Liver (tissue), 9 donors: Measurements from ENCODE around the gene SEMA4B. TPM values are rescaled to one million over a fixed set of nuclear protein-coding genes. Genes with fewer than 3 reads are reported as not detected.

Experiments used
- DNase-seq: peaks from one replicate; pipeline ENCODE4 v3.0.0-alpha.2; 2017; ENCODE audit warnings: low spot score
- H3K27ac ChIP-seq, 2 donors: one replicate each; pipeline ENCODE4 v1.7.0; 2013; ENCODE audit warnings: inconsistent platforms in 2 of 2, low read length in 2 of 2, control low read depth in 1 of 2, low read depth in 1 of 2, mild to moderate bottlenecking in 1 of 2
- H3K27me3 ChIP-seq, 4 donors: one replicate each; pipeline versions ENCODE4 v1.6.1 to v1.7.0; 2013; ENCODE audit warnings: low read length in 3 of 4, inconsistent platforms in 1 of 4, mild to moderate bottlenecking in 1 of 4, moderate library complexity in 1 of 4; ENCODE audit not compliant: control insufficient read depth in 4 of 4, insufficient read depth in 4 of 4
- H3K36me3 ChIP-seq, 4 donors: one replicate each; pipeline versions ENCODE4 v1.6.1 to v1.7.0; 2013; ENCODE audit warnings: low read length in 3 of 4, mild to moderate bottlenecking in 3 of 4, low read depth in 1 of 4, moderate library complexity in 1 of 4; ENCODE audit not compliant: control insufficient read depth in 4 of 4, insufficient read depth in 3 of 4
- H3K4me1 ChIP-seq, 4 donors: one replicate each; pipeline versions ENCODE4 v1.6.1 to v1.7.0; 2013; ENCODE audit warnings: low read length in 3 of 4, mild to moderate bottlenecking in 3 of 4, moderate library complexity in 1 of 4; ENCODE audit not compliant: control insufficient read depth in 4 of 4, insufficient read depth in 4 of 4
- H3K4me3 ChIP-seq, 3 donors: one replicate each; pipeline versions ENCODE4 v1.6.1 to v1.7.0; 2013; ENCODE audit warnings: low read length in 3 of 3, control low read depth in 1 of 3, low read depth in 1 of 3, mild to moderate bottlenecking in 1 of 3
- H3K9ac ChIP-seq, 2 donors: one replicate each; pipeline ENCODE4 v1.7.0; 2013; ENCODE audit warnings: low read length in 2 of 2, mild to moderate bottlenecking in 2 of 2, moderate library complexity in 2 of 2, control low read depth in 1 of 2, low read depth in 1 of 2
- H3K9me3 ChIP-seq, 4 donors: one replicate each; pipeline versions ENCODE4 v1.6.1 to v1.7.0; 2013; ENCODE audit warnings: low read length in 3 of 4; ENCODE audit not compliant: control insufficient read depth in 4 of 4
- EGR1 ChIP-seq, 2 donors: IDR thresholded peaks; 2 replicates each; pipeline ENCODE4 v1.6.1; 2016 to 2018; ENCODE audit warnings: antibody characterized with exemption in 2 of 2, low read depth in 2 of 2
- FOXA1 ChIP-seq: IDR thresholded peaks from 2 replicates; pipeline ENCODE4 v1.6.1; 2016; ENCODE audit warnings: antibody characterized with exemption
- FOXA2 ChIP-seq: IDR thresholded peaks from 2 replicates; pipeline ENCODE4 v1.6.1; 2016; ENCODE audit warnings: antibody characterized with exemption
- GABPA ChIP-seq, 2 donors: IDR thresholded peaks in 1 of 2; conservative IDR thresholded peaks in 1 of 2; 2 replicates each; pipeline ENCODE4 v1.6.1; 2016; ENCODE audit warnings: antibody characterized with exemption in 2 of 2, mild to moderate bottlenecking in 1 of 2, moderate library complexity in 1 of 2
- HNF4A ChIP-seq, 2 donors: conservative IDR thresholded peaks; 2 replicates each; pipeline ENCODE4 v1.6.1; 2016; ENCODE audit warnings: antibody characterized with exemption in 2 of 2, mild to moderate bottlenecking in 2 of 2
- HNF4G ChIP-seq: IDR thresholded peaks from 2 replicates; pipeline ENCODE4 v1.6.1; 2016; ENCODE audit warnings: antibody characterized with exemption
- JUND ChIP-seq, 2 donors: IDR thresholded peaks; 2 replicates each; pipeline ENCODE4 v1.6.1; 2016; ENCODE audit warnings: antibody characterized with exemption in 2 of 2
- NR2F2 ChIP-seq: IDR thresholded peaks from 2 replicates; pipeline ENCODE4 v1.6.1; 2016; ENCODE audit warnings: antibody characterized with exemption
- RAD21 ChIP-seq, 2 donors: IDR thresholded peaks; 2 replicates each; pipeline ENCODE4 v1.6.1; 2016; ENCODE audit warnings: antibody characterized with exemption in 2 of 2, mild to moderate bottlenecking in 2 of 2
- RXRA ChIP-seq, 2 donors: IDR thresholded peaks; 2 replicates each; pipeline ENCODE4 v1.6.1; 2017 to 2018; ENCODE audit warnings: antibody characterized with exemption in 2 of 2, mild to moderate bottlenecking in 1 of 2
- SP1 ChIP-seq: IDR thresholded peaks from 2 replicates; pipeline ENCODE4 v1.6.1; 2018; ENCODE audit warnings: antibody characterized with exemption, mild to moderate bottlenecking
- YY1 ChIP-seq: IDR thresholded peaks from 2 replicates; pipeline ENCODE4 v1.6.1; 2016; ENCODE audit warnings: antibody characterized with exemption, mild to moderate bottlenecking
- WGBS: extraction: QIAGEN DNeasy Blood & Tissue Kit; methylation state at CpG from one replicate; pipeline ENCODE4 v1.1.7; 2013; 5-methylcytosine and 5-hydroxymethylcytosine counted together
- polyA plus RNA-seq, 2 donors: library from polyadenylated mRNA; stranded (reverse) in 1 of 2; unstranded in 1 of 2; fragments of 200-250 nt in 1 of 2; fragments of >200 nt in 1 of 2; fragmentation: Nextera tagmentation in 1 of 2; extraction: Ambion mirVana in 1 of 2; gene quantifications; one replicate each; pipeline versions ENCODE4 v1.2.1 to v1.2.3, GENCODE V29; 2013 to 2015
- total RNA-seq, 2 donors: library from RNA; depleted of rRNA; stranded (reverse); fragments of >200 nt; gene quantifications; one replicate each; pipeline ENCODE4 v1.2.3, GENCODE V29; 2014
- TF ChIP-seq, protein P1 (sequence below): IDR thresholded peaks from 2 replicates; pipeline ENCODE4 v1.6.1; 2016; ENCODE audit warnings: antibody characterized with exemption
- TF ChIP-seq, protein P2 (sequence below): IDR thresholded peaks from 2 replicates; pipeline ENCODE4 v1.6.1; 2016; ENCODE audit warnings: antibody characterized with exemption
- TF ChIP-seq, protein P3 (sequence below): fragments of 150-350 bp; IDR thresholded peaks from 2 replicates; pipeline ENCODE4 v1.5.1; 2017; ENCODE audit warnings: improper control_type of control experiment, low read depth, low read length; ENCODE audit not compliant: missing input control
- TF ChIP-seq, protein P4 (sequence below): IDR thresholded peaks from 2 replicates; pipeline ENCODE4 v1.6.1; 2016; ENCODE audit warnings: antibody characterized with exemption
- TF ChIP-seq, protein P5 (sequence below): IDR thresholded peaks from 2 replicates; pipeline ENCODE4 v1.6.1; 2016; ENCODE audit warnings: antibody characterized with exemption, mild to moderate bottlenecking
- donor health status: healthy.
- donor health status: healthy.
- donor health status: healthy.
- donor health status: healthy.
- donor health status: healthy.

The SEMA4B gene
- total and polyA plus RNA-seq, 4 donors = 14.3 to 52.2 (median 27.0) TPM

DNA sequence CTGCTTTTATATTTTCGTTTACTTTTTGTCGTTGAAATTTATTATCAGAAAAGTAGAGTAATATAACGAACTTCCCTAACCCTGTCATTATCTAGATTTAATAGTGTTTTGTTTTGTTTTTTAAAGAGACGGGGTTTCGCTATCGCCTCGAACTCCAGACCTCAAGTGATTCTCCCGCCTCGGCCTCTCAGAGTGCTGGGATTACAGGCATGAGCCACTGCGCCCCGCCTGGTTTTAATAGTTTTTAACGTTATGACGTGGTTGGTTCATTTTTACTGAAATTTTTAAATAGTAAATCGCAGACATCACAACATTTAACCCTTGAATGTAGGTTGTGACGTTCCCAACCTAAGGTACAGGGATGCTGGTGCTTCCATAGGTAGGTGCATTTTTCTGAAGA, 65.4 kb downstream of the SEMA4B start:
- Histone ChIP-seq H3K36me3 (peaks cover 3 to 15% (median 7%) of the 10 kb centered on the region in 4 donors), H3K9ac (peak overlapping the region; percentile 76 to 91), H3K4me3 (peak overlapping the region; percentile 71 to 95 (median 79)), H3K27ac (peak overlapping the region; percentile 96), H3K9me3 (no peaks in the 10 kb centered on the region), H3K4me1 (peaks cover 5 to 26% (median 22%) of the 10 kb centered on the region in 4 donors), H3K27me3 (no peaks in the 10 kb centered on the region)
- TF ChIP-seq RXRA (IDR thresholded peaks at IDR 0.05) (no peak), SP1 (no peak), EGR1 (IDR thresholded peaks at IDR 0.05; ENCODE audit: low read depth in 2 of 2) (no peak), JUND (IDR thresholded peaks at IDR 0.05) (no peak), NR2F2 (no peak), RAD21 (IDR thresholded peaks at IDR 0.05) (no peak), FOXA2 (no peak)
- TF ChIP-seq, protein P1, sequence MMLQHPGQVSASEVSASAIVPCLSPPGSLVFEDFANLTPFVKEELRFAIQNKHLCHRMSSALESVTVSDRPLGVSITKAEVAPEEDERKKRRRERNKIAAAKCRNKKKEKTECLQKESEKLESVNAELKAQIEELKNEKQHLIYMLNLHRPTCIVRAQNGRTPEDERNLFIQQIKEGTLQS = no peak
- TF ChIP-seq, protein P2, sequence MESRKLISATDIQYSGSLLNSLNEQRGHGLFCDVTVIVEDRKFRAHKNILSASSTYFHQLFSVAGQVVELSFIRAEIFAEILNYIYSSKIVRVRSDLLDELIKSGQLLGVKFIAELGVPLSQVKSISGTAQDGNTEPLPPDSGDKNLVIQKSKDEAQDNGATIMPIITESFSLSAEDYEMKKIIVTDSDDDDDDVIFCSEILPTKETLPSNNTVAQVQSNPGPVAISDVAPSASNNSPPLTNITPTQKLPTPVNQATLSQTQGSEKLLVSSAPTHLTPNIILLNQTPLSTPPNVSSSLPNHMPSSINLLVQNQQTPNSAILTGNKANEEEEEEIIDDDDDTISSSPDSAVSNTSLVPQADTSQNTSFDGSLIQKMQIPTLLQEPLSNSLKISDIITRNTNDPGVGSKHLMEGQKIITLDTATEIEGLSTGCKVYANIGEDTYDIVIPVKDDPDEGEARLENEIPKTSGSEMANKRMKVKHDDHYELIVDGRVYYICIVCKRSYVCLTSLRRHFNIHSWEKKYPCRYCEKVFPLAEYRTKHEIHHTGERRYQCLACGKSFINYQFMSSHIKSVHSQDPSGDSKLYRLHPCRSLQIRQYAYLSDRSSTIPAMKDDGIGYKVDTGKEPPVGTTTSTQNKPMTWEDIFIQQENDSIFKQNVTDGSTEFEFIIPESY = no peak
- TF ChIP-seq, protein P3, sequence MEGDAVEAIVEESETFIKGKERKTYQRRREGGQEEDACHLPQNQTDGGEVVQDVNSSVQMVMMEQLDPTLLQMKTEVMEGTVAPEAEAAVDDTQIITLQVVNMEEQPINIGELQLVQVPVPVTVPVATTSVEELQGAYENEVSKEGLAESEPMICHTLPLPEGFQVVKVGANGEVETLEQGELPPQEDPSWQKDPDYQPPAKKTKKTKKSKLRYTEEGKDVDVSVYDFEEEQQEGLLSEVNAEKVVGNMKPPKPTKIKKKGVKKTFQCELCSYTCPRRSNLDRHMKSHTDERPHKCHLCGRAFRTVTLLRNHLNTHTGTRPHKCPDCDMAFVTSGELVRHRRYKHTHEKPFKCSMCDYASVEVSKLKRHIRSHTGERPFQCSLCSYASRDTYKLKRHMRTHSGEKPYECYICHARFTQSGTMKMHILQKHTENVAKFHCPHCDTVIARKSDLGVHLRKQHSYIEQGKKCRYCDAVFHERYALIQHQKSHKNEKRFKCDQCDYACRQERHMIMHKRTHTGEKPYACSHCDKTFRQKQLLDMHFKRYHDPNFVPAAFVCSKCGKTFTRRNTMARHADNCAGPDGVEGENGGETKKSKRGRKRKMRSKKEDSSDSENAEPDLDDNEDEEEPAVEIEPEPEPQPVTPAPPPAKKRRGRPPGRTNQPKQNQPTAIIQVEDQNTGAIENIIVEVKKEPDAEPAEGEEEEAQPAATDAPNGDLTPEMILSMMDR = no peak
- TF ChIP-seq, protein P4, sequence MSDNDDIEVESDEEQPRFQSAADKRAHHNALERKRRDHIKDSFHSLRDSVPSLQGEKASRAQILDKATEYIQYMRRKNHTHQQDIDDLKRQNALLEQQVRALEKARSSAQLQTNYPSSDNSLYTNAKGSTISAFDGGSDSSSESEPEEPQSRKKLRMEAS = no peak
- DNase-seq = no peak
- WGBS = 37% methylated on average over 15 of the region's 15 CpGs

DNA sequence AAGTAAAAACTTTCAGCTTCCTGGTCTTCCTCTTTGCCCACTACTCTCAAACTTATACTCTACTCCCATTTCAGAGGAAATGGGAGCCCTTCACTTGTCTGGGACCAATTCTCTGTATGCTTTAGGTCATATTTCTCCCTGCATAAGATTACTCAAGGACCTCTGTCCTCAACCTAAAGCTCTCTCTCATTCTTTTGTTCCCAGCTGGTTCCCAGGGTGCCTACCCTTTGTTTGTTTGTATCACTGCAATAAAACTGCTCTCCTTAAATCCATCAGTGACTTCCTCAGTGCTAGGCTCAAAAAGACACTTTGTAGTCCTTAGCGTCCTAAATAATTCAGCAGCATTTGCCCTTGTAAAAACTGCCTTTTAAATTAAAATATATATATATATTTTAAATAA, 67.3 kb downstream of the SEMA4B start:
- Histone ChIP-seq H3K9ac (no peak overlapping the region), H3K36me3 (peaks cover 5 to 27% (median 11%) of the 10 kb centered on the region in 4 donors)

More for the DNA sequence above, 67.3 kb downstream of the SEMA4B start:
- Histone ChIP-seq H3K9me3 (no peaks in the 10 kb centered on the region), H3K4me1 (peaks cover 5 to 26% (median 22%) of the 10 kb centered on the region in 4 donors), H3K4me3 (no peak overlapping the region), H3K27me3 (no peaks in the 10 kb centered on the region), H3K27ac (no peak overlapping the region)
- no peak for TF ChIP-seq JUND (IDR thresholded peaks at IDR 0.05)
- no peak for TF ChIP-seq SP1
- no peak for TF ChIP-seq HNF4G
- no peak for TF ChIP-seq FOXA1
- no peak for TF ChIP-seq EGR1 (IDR thresholded peaks at IDR 0.05; ENCODE audit: low read depth in 2 of 2)
- TF ChIP-seq, protein P2 = no peak
- no peak for TF ChIP-seq HNF4A (conservative IDR thresholded peaks at IDR 0.05)
- no peak for TF ChIP-seq FOXA2
- TF ChIP-seq, protein P1 = no peak
- TF ChIP-seq, protein P4 = no peak
- no peak for TF ChIP-seq NR2F2
- TF ChIP-seq, protein P3 = no peak
- TF ChIP-seq RXRA (IDR thresholded peaks at IDR 0.05) = no peak
- no peak for TF ChIP-seq GABPA (IDR thresholded peaks at IDR 0.05 in 1 of 2, conservative IDR thresholded peaks at IDR 0.05 in 1 of 2)
- TF ChIP-seq YY1 = no peak
- TF ChIP-seq, protein P5, sequence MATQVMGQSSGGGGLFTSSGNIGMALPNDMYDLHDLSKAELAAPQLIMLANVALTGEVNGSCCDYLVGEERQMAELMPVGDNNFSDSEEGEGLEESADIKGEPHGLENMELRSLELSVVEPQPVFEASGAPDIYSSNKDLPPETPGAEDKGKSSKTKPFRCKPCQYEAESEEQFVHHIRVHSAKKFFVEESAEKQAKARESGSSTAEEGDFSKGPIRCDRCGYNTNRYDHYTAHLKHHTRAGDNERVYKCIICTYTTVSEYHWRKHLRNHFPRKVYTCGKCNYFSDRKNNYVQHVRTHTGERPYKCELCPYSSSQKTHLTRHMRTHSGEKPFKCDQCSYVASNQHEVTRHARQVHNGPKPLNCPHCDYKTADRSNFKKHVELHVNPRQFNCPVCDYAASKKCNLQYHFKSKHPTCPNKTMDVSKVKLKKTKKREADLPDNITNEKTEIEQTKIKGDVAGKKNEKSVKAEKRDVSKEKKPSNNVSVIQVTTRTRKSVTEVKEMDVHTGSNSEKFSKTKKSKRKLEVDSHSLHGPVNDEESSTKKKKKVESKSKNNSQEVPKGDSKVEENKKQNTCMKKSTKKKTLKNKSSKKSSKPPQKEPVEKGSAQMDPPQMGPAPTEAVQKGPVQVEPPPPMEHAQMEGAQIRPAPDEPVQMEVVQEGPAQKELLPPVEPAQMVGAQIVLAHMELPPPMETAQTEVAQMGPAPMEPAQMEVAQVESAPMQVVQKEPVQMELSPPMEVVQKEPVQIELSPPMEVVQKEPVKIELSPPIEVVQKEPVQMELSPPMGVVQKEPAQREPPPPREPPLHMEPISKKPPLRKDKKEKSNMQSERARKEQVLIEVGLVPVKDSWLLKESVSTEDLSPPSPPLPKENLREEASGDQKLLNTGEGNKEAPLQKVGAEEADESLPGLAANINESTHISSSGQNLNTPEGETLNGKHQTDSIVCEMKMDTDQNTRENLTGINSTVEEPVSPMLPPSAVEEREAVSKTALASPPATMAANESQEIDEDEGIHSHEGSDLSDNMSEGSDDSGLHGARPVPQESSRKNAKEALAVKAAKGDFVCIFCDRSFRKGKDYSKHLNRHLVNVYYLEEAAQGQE = no peak
- no peak for DNase-seq
- 86% methylated on average over 1 of the region's 1 CpG for WGBS
